Adrenal gland (tissue), 5 donors: ENCODE data around the gene DCTD.

Experiments
- CTCF ChIP-seq, 6 experiments: fragments of 450-650 bp in 4 of 6; fragments of 200-600 bp in 2 of 6; sonication (generic) in 1 of 6; IDR thresholded peaks; 1 replicate in 5 of 6; 2 replicates in 1 of 6; pipeline versions ENCODE4 v1.5.1 to v1.8.0; 2016 to 2021; ENCODE audit warnings: antibody characterized with exemption in 6 of 6, mild to moderate bottlenecking in 2 of 6, moderate library complexity in 1 of 6
- POLR2A ChIP-seq, 2 donors: fragments of 450-650 bp; IDR thresholded peaks; one replicate each; pipeline ENCODE4 v1.6.1; 2017; ENCODE audit warnings: antibody characterized with exemption in 2 of 2, mild to moderate bottlenecking in 2 of 2, moderate library complexity in 1 of 2
- donor health status: DM: no; HTN: no; CAD: no.

GRCh38 chr4:182876427-182876826 is 40.8 kb downstream of the DCTD start:
- TF ChIP-seq POLR2A (IDR thresholded peaks at IDR 0.05): no peak
- no peak for TF ChIP-seq CTCF (IDR thresholded peaks at IDR 0.05)
